ENCODE results near the gene ALG14. TPM values are rescaled to one million over a fixed set of nuclear protein-coding genes. Genes with fewer than 3 reads are reported as not detected.

The ALG14 gene
- total RNA-seq, 1 experiment from 2014 or later: 5.7 TPM

GRCh38 chr1:95039360-95040031 lies 33.3 kb downstream of the ALG14 start:
- H3K27ac ChIP-seq (ENCODE audit: low read depth, low read length): no peak overlapping the region
- DNase-seq (ENCODE audit: low read depth, low spot score) (no peak), ATAC-seq (peak; percentile 28; the same call in 1 of the 2 replicates)
- H3K9me3 ChIP-seq (ENCODE audit: control insufficient read depth in 1 of 2, insufficient read depth in 1 of 2, low read depth in 1 of 2, low read length in 2 of 2): no peaks in the 10 kb centered on the region
- TF ChIP-seq MAX (IDR thresholded peaks at IDR 0.05) (0 out of 2 replicates have a peak, but pooled peaks have one; percentile 27), ZFX (IDR thresholded peaks at IDR 0.05) (no peak), CEBPB (IDR thresholded peaks at IDR 0.05; ENCODE audit: low read depth) (no peak), FOSL1 (IDR thresholded peaks at IDR 0.05; ENCODE audit: low read depth) (0 out of 2 replicates have a peak, but pooled peaks have one; percentile 21), SIN3A (IDR thresholded peaks at IDR 0.05; ENCODE audit: low read depth) (0 out of 2 replicates have a peak, but pooled peaks have one; percentile 26), EGR1 (IDR thresholded peaks at IDR 0.05; ENCODE audit: low read depth) (peak; percentile 68; the same call in 1 of the 2 replicates)
- H3K27me3 ChIP-seq (ENCODE audit: insufficient read depth, low read length): no peaks in the 10 kb centered on the region
- H4K20me1 ChIP-seq (ENCODE audit: insufficient read depth): no peaks in the 10 kb centered on the region
- H3K9me2 ChIP-seq (ENCODE audit: insufficient read depth): no peaks in the 10 kb centered on the region
- RAD21 ChIA-PET (ENCODE audit: low non-redundant PET in 1 of 2, low total read pairs in 2 of 2, uncharacterized antibody in 2 of 2, unreplicated experiment in 2 of 2): interaction anchor here (1.2 to 2.5 kb wide), 2 partner anchors 185 kb away, joined by 3 to 30 read pairs; no protein-coding TSS in a partner anchor
- CTCF ChIA-PET: interaction anchor here (2.8 kb wide), 1 partner anchor 185 kb away, joined by 190 read pairs; no protein-coding TSS in a partner anchor
- H3K9ac ChIP-seq (ENCODE audit: low read length): no peak overlapping the region
- no peak overlapping the region for H2AFZ ChIP-seq (ENCODE audit: low read depth, low read length, poor library complexity, severe bottlenecking)
- POLR2A ChIA-PET: interaction anchor here (0.6 kb wide), 1 partner anchor 185 kb away, joined by 4 read pairs; no protein-coding TSS in a partner anchor
- H3K4me1 ChIP-seq (ENCODE audit: control insufficient read depth in 1 of 2, insufficient read depth in 2 of 2, low read length in 2 of 2): peaks cover 3 to 33% of the 10 kb centered on the region in 2 experiments; a peak in 3 of 4 replicates
- intact Hi-C loops (cut with micrococcal nuclease): loop anchor here (2.0 kb wide), 1 partner anchor 113 kb away; the partner anchor contains the start of gene CNN3
- BruUV-seq (replicated peaks): no TSS peak
- no peaks in the 10 kb centered on the region for H3K79me2 ChIP-seq (ENCODE audit: insufficient read depth, low read length)
- no peak overlapping the region for H3K4me3 ChIP-seq (replicated peaks in 1 of 2; ENCODE audit: low read depth in 1 of 2, low read length in 2 of 2)
- H3K4me2 ChIP-seq (ENCODE audit: low read length): no peak overlapping the region
- H3K36me3 ChIP-seq (ENCODE audit: control insufficient read depth in 1 of 2, insufficient read depth in 2 of 2, low read length in 2 of 2): no peaks in the 10 kb centered on the region

GRCh38 chr1:95035536-95035935 lies 37.2 kb downstream of the ALG14 start:
- Histone ChIP-seq H3K9ac (ENCODE audit: low read length) (no peak overlapping the region), H3K4me1 (ENCODE audit: control insufficient read depth in 1 of 2, insufficient read depth in 2 of 2, low read length in 2 of 2) (peaks cover 0 to 15% of the 10 kb centered on the region in 2 experiments; a peak in 2 of 4 replicates), H4K20me1 (ENCODE audit: insufficient read depth) (no peaks in the 10 kb centered on the region), H3K4me2 (ENCODE audit: low read length) (no peak overlapping the region), H2AFZ (ENCODE audit: low read depth, low read length, poor library complexity, severe bottlenecking) (no peak overlapping the region), H3K79me2 (ENCODE audit: insufficient read depth, low read length) (no peaks in the 10 kb centered on the region), H3K9me2 (ENCODE audit: insufficient read depth) (no peaks in the 10 kb centered on the region), H3K9me3 (ENCODE audit: control insufficient read depth in 1 of 2, insufficient read depth in 1 of 2, low read depth in 1 of 2, low read length in 2 of 2) (no peaks in the 10 kb centered on the region), H3K36me3 (ENCODE audit: control insufficient read depth in 1 of 2, insufficient read depth in 2 of 2, low read length in 2 of 2) (no peaks in the 10 kb centered on the region), H3K27ac (ENCODE audit: low read depth, low read length) (no peak overlapping the region), H3K4me3 (replicated peaks in 1 of 2; ENCODE audit: low read depth in 1 of 2, low read length in 2 of 2) (no peak overlapping the region), H3K27me3 (ENCODE audit: insufficient read depth, low read length) (no peaks in the 10 kb centered on the region)
- ChIA-PET POLR2A (no interaction called here), CTCF (no interaction called here), RAD21 (ENCODE audit: low non-redundant PET in 1 of 2, low total read pairs in 2 of 2, uncharacterized antibody in 2 of 2, unreplicated experiment in 2 of 2) (no interaction called here)
- intact Hi-C loops (cut with micrococcal nuclease): no loop called here
- BruUV-seq (replicated peaks): no TSS peak
- ATAC-seq (no peak), DNase-seq (ENCODE audit: low read depth, low spot score) (peak; percentile 18)
- TF ChIP-seq TCF7L2 (IDR thresholded peaks at IDR 0.05; ENCODE audit: borderline replicate concordance, extremely low read depth, insufficient read depth, insufficient read length): no peak
- peak; percentile 34 for TF ChIP-seq SP1 (IDR thresholded peaks at IDR 0.05; ENCODE audit: low read depth)
- TF ChIP-seq REST (IDR thresholded peaks at IDR 0.05; ENCODE audit: low read depth): no peak
- no peak for TF ChIP-seq ZFX (IDR thresholded peaks at IDR 0.05)
- no peak for TF ChIP-seq EGR1 (IDR thresholded peaks at IDR 0.05; ENCODE audit: low read depth)
- TF ChIP-seq ELF1 (IDR thresholded peaks at IDR 0.05; ENCODE audit: borderline replicate concordance, low read depth): no peak
- no peak for TF ChIP-seq CTCF (IDR thresholded peaks at IDR 0.05 in 2 of 3, conservative IDR thresholded peaks at IDR 0.05 in 1 of 3; ENCODE audit: borderline replicate concordance in 1 of 3, insufficient read depth in 1 of 3, low read depth in 2 of 3, low read length in 2 of 3)

All from HCT116 (cell line).